NCI-H2196 treated with DMSO at 0.1 percent for 48 hours (cell line): ENCODE measurements around the gene CPTP.
A peak's percentile ranks its signal among the peaks of the same experiment; 100 is the strongest.

ENCODE experiments used
- DNase-seq: peaks from one replicate; lab custom pipeline; 2025; ENCODE audit not compliant: unreplicated experiment; lab: John Stamatoyannopoulos, UW

CPTP gene

GRCh38 chr1:1317420-1317819 is 7.2 kb upstream of the CPTP start:
- no peak for DNase-seq

DNA sequence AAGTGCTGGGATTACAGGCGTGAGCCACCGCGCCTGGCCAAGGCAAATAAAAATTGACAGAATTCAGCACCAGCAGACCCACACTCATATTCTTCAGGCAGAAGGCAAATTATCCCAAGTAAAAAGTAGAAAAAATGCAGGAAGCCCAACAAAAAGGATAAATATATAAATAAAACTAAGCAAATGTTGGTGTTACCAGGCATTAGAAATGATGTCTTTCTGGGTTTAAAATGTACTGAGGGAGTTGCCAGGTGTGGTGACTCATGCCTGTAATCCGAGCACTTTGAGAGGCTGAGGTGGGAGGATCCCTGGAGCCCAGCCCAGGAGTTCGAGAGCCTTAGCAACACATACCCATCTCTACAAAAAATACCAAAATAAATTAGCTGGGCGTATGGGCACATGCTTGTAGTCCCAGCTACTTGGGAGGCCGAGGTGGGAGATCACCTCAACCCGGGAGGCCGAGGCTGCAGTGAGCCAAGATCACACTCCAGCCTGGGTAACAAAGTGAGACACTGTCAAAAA is 6.4 kb upstream of the CPTP start:
- DNase-seq, result peak; percentile 77

DNA sequence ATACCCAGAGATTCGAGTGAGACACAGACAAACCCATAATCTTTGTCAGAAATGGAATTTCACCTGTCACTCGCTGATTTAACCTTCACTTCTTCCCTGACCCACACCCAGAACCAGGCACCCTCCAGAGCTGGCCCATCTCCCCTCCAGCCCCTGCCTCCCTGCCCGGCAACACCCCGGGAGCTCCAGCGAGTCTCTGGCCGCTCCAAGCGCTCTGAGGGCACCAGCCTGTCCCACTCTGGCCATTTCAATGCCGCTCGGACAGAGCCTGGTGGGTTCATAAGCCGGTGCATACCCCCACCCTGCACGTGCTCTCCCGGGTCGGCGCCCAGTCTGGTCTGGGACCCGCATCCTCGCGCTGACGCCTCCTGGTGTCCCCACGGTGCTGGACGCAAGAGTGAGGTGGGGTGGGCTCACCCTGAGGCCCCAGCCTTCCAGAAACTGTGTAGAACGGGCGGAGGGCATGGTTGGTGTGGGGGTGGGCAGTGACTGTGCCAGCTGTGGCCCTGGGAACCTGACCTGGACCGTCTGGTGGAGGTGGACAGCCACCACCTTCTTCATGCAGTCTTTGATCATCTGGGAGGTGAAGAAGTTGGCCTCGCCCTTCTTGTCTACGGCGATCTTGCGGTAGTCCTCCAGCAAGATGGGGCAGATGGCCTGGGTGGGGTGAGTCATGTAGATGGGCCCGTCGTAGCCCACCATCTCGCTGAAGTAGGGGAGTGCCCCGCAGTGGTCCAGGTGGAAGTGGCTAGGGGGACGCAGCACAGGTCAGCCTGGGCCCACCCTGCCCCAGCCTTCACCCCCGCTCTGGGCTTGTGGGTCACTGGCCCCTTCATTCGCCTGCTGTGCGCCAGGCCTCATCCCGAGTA is 5.6 kb upstream of the CPTP start:
- no peak for DNase-seq

- no peak for DNase-seq
Observed at GRCh38 chr1:1319646-1319941, 5.0 kb upstream of the CPTP start.

- no peak for DNase-seq
Observed at GRCh38 chr1:1320666-1321448, 3.7 kb upstream of the CPTP start.

- DNase-seq, result no peak
Observed at GRCh38 chr1:1321477-1321876, 3.1 kb upstream of the CPTP start.

- DNase-seq, result no peak
Observed at GRCh38 chr1:1322418-1322817, 2.2 kb upstream of the CPTP start.

- DNase-seq, result no peak
Observed at GRCh38 chr1:1322952-1323351, 1.6 kb upstream of the CPTP start.

DNA sequence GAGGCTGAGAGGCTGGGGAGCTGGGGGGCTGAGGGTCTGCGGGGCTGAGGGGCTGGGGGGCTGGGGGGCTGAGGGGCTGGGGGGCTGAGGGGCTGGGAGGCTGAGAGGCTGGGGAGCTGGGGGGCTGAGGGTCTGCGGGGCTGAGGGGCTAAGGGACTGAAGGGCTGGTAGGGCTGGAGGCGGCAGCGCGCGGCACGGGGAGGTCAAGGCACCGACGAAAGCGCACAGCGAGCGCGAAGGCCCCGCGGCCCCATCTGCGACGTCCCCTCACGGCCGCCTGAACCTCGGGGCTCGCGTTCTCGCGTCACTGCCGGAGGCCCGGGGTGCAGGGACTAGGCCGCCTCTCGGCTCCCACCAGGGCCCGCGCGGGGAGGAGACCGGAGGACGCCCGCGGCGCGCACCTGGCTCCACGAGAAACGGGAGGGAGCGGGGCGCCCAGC is 498 bp upstream of the CPTP start:
- DNase-seq, result no peak

DNA sequence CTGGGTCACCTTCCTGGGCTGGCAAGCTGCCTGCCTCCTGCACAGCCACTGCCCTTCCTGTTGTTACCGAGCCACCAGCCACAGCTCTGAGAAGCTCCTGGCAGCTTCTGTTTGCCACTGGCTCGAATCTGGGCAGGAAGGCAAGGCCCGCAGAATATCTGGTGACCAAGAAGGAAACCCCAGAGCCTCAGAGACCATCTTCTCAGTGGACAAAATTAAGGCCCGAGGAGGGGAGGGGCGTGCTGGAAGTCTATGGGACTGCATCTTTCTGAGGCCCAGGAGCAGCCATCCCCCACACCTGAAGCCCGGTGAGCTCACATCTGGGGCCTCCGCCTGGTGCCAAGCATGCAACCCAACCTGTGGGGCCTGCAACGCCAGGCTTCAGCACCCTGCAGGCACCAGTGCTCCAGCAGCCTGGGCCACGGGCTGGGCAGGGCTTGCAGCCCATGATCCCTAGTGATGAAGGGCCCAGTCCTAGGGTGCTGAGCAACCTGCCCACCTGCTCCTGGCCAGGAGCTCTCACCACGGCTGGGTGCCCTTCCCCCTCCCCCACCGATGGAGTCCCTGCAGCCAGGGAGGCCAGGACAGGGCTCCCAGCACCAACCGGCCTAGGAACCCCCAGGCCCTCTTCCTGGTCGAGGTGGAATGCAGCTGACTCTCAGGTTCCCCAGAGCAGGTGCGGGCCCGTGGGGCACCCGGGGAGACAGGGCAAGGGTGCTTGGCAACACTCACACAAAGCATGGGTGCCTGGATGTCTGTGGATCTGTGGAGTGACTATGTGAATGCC is 879 bp downstream of the CPTP start:
- no peak for DNase-seq

- no peak for DNase-seq
Observed at GRCh38 chr1:1326075-1326605, 1.5 kb downstream of the CPTP start.

DNA sequence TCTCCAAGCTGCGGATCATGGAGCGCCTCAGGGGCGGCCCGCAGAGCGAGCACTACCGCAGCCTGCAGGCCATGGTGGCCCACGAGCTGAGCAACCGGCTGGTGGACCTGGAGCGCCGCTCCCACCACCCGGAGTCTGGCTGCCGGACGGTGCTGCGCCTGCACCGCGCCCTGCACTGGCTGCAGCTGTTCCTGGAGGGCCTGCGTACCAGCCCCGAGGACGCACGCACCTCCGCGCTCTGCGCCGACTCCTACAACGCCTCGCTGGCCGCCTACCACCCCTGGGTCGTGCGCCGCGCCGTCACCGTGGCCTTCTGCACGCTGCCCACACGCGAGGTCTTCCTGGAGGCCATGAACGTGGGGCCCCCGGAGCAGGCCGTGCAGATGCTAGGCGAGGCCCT is 2.7 kb downstream of the CPTP start:
- DNase-seq, result no peak

DNA sequence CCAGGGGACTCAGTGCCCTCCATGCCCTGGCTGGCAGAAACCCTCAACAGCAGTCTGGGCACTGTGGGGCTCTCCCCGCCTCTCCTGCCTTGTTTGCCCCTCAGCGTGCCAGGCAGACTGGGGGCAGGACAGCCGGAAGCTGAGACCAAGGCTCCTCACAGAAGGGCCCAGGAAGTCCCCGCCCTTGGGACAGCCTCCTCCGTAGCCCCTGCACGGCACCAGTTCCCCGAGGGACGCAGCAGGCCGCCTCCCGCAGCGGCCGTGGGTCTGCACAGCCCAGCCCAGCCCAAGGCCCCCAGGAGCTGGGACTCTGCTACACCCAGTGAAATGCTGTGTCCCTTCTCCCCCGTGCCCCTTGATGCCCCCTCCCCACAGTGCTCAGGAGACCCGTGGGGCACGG is 3.7 kb downstream of the CPTP start:
- no peak for DNase-seq

DNA sequence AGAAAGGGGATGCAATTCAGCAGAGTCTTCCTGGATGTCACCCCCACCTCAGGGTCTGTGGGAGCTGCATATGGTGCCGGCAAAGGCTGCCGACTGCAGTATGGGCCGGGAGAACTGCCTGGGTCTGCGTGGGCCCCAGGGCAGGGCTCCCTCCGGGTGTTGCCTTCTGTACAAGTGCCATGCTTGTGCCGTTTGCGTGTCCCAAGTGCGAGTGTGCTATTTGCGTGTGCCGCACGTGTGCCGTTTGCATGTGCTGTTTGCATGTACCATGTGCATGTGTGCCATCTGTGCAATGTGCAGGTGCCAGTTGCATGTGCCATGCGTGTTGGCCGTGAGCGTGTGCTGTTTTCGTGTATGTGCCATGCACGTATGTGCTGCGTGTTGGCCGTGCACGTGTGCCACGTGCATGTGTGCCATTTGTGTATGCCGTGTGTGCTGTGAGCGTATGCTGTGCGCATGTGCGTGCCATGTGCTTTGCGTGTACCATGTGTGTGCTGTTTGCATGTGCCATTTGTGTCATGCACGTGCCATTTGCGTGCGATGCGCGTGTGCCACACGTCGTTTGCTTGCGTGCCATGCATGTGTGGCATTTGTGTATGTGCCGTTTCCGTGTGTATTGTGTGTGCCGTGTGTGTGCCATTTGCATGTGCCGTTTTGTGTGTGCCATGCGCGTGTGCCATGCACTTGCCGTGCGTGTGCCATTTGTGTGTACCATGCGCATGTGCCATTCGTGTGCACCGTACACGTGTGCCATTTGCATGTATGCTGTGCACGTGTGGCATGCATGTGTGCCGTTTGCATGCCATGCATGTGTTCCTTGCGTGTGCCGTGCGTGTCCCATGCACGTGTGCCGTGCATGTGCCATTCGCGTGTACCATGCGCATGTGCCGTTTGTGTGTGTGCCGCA is 5.0 kb downstream of the CPTP start:
- DNase-seq, result no peak

- DNase-seq, result no peak
Observed at GRCh38 chr1:1330366-1331067, 5.9 kb downstream of the CPTP start.

DNA sequence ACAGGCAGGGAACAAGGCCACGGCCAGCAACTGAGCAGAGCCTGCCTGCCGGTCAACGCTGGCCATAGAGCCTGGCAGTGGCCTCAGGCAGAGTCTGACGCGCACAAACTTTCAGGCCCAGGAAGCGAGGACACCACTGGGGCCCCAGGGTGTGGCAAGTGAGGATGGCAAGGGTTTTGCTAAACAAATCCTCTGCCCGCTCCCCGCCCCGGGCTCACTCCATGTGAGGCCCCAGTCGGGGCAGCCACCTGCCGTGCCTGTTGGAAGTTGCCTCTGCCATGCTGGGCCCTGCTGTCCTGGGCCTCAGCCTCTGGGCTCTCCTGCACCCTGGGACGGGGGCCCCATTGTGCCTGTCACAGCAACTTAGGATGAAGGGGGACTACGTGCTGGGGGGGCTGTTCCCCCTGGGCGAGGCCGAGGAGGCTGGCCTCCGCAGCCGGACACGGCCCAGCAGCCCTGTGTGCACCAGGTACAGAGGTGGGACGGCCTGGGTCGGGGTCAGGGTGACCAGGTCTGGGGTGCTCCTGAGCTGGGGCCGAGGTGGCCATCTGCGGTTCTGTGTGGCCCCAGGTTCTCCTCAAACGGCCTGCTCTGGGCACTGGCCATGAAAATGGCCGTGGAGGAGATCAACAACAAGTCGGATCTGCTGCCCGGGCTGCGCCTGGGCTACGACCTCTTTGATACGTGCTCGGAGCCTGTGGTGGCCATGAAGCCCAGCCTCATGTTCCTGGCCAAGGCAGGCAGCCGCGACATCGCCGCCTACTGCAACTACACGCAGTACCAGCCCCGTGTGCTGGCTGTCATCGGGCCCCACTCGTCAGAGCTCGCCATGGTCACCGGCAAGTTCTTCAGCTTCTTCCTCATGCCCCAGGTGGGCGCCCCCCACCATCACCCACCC is 6.7 kb downstream of the CPTP start, which contains the start of gene TAS1R3:
TSS of gene TAS1R3 (plus strand) at position 213 of the 898 bp plus-strand sequence. CDS start at position 279, 66 bp downstream.
- DNase-seq, result no peak

DNA sequence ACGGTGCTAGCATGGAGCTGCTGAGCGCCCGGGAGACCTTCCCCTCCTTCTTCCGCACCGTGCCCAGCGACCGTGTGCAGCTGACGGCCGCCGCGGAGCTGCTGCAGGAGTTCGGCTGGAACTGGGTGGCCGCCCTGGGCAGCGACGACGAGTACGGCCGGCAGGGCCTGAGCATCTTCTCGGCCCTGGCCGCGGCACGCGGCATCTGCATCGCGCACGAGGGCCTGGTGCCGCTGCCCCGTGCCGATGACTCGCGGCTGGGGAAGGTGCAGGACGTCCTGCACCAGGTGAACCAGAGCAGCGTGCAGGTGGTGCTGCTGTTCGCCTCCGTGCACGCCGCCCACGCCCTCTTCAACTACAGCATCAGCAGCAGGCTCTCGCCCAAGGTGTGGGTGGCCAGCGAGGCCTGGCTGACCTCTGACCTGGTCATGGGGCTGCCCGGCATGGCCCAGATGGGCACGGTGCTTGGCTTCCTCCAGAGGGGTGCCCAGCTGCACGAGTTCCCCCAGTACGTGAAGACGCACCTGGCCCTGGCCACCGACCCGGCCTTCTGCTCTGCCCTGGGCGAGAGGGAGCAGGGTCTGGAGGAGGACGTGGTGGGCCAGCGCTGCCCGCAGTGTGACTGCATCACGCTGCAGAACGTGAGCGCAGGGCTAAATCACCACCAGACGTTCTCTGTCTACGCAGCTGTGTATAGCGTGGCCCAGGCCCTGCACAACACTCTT is 7.6 kb downstream of the CPTP start:
- no peak for DNase-seq
